HG03575 (cell line): ENCODE results near the gene FCHO1.
"Not testable (repeated sequence)": the region's sequence is repeated elsewhere in the genome, so short reads cannot be mapped to it uniquely, and the experiment has no call there.

ENCODE experiments used
- ATAC-seq: cut with Tn5 transposase; IDR thresholded peaks from one replicate; pipeline ENCODE4 v1.9.1; 2021; ENCODE audit not compliant: unreplicated experiment, insufficient number of reproducible peaks, low FRiP score; ENCODE audit errors: extremely low read depth

The FCHO1 gene

DNA sequence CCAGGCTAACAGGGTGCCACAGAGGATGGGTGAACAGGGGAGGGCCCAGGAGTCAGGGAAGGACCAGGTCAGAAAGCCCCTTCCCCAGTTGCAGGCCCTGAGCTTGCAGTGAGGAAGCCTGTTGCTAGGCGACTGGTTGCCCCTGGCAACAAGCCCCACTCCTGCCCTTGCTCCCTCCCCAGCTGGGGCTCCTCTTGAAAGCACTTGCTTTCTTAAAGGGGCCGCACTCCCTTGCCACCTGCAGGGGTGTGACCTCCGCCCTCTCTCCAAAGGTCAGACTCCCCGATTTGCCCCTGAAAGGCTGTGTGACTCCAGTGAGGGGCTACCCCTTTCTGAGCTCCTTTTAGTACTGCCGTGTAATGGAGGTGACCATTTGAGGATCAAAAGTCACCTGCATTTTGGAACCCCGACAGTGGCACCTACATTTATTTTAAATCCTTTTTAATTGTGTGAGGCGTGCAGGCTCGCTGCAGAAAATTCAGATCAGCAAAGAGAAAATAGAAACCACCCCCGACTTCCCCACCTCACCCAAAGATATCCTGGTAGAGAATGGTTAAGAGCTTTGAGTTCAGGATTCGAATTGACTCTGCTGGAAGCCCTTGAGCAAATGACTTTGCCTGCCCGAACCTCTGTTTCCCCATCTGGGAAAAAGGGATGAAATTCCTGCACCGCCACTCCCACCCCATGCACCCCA lies 4.8 kb downstream of the FCHO1 start:
- ATAC-seq = no peak

- no peak for ATAC-seq
Observed at GRCh38 chr19:17757125-17757524, 5.8 kb downstream of the FCHO1 start.

DNA sequence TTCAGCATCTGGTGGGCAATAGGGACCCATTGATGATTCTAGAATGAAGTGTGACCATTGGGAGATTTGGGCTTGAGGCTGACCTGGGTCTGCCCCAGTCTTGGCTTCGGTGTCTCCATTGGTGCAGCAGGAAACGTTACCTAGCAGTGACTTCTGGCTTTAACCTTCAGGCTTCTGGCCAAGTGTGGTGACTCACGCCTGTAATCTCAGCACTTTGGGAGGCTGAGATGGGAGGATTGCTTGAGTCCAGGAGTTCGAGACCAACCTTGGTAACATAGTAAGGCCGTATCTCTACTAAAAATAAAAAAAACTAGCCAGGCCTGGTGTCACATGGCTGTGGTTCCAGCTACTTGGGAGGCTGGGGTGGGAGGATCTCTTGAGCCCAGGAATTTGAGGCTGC lies 7.2 kb downstream of the FCHO1 start:
- no peak for ATAC-seq

GRCh38 chr19:17761148-17761547 lies 9.9 kb downstream of the FCHO1 start:
- no peak for ATAC-seq

- ATAC-seq = no peak
Observed at GRCh38 chr19:17762505-17763229, 11.4 kb downstream of the FCHO1 start.

GRCh38 chr19:17764348-17764747 lies 13.1 kb downstream of the FCHO1 start:
- no peak for ATAC-seq

DNA sequence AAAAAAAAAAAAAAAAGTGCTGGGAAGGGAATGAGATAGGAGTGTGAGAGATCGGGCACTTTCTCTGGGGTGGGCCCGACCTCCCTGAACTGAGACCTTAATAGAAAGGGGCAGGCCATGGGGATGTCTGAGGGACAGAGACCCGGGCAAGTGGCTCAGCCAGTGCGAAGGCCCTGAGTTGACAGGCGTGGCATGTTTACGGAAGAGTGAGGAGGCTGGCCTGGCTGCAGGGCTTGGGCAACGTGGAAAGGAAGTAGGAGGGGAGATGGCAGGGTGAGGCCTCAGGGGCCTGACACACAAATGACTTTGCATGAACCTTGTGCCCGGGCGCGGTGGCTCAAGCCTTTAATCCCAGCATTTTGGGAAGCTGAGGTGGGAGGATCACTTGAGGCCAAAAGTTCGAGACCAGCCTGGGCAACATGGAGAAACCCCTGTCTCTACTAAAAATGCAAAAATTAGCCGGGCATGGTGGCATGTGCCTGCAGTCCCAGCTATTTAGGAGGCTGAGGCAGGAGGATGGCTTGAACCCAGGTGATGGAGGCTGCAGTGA lies 13.9 kb downstream of the FCHO1 start:
- no peak for ATAC-seq

- ATAC-seq = no peak
Observed at GRCh38 chr19:17766543-17767131, 15.4 kb downstream of the FCHO1 start.

DNA sequence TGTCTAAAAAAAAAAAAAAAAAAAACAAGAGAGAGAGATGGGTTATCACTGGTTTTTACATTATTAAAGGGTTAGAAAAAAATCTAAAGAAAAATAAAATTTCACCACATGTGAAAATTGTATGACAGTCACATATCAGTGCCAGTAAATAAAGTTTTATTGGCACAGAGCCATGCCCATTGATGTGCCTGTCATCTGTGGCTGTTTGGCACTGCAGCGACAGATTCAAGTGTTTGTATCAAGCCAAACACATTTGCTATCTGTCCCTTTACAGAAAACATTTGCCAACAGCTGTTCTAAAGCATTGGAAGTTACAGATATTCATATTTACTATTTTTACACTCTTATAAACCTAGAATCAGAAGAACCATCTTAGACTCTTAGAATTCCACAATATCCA lies 16.3 kb downstream of the FCHO1 start:
- no peak for ATAC-seq

DNA sequence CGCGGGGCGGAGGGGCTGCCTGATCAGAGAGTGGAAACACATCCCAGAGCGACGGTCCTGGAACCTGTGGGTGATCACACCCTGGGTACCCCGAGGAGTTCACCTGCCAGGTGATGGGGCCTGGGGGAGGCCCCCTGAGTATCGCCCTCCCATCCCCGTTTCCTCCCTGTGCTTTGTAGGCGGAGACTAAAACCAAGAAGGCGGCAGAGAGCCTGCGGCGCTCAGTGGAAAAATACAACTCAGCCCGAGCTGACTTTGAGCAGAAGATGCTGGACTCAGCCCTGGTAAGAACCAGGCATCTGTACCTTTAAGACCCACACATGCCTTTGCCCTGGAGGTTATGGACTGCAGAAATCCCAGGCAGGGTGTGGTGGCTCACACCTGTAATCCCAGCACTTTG lies 19.3 kb downstream of the FCHO1 start:
- no peak for ATAC-seq

DNA sequence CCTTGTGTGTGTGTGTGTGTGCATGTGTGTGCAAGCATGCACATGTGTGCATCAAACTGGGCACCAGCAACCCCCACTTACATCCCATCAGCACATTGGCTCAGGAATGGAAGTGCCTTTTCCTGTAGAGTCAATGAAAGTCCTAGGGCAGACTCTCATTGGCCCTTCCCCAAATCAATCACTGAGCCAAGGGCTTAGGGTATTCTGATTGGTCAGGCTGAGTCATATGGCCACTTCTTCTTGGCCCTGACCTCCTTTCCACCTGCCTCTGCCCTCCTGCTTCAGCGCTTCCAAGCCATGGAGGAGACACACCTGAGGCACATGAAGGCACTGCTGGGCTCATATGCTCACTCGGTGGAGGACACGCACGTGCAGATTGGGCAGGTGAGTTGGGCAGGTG lies 20.9 kb downstream of the FCHO1 start:
- no peak for ATAC-seq

GRCh38 chr19:17775245-17775927 lies 24.1 kb downstream of the FCHO1 start:
- no peak for ATAC-seq

DNA sequence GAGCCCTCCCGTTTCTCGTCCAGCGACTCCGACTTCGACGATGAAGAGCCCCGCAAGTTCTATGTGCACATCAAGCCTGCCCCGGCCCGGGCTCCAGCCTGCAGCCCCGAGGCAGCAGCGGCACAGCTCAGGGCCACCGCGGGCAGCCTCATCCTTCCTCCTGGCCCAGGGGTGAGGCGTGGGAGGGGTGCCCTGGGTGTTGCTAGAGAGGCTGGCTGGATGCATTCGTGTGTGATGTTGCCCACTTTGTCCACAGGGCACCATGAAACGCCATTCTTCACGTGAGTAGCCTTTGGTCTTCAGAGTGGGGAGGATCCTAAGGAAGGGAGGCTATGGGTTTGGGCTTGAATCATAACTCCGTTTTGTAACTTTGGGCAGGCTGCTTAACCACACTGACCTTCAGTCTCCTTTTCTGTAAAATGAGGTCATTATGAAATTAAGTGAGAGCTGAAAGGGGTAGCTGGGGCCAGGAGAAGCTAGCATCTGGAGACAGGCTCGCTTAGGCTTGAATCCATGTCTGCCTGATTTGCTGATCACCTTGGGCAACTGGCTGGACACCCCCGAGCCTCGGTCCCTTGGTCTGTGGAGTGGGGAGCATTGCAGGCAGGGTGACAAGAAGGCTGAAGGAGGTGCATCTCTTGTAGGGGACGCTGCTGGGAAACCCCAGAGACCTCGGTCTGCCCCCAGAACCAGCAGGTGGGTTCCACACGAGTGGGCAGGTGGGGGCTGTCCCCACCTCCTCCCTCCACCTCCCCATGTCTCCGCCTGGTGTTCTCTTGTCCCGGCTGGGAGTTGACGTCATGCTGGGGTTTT lies 24.9 kb downstream of the FCHO1 start:
- ATAC-seq = peak; percentile 49

DNA sequence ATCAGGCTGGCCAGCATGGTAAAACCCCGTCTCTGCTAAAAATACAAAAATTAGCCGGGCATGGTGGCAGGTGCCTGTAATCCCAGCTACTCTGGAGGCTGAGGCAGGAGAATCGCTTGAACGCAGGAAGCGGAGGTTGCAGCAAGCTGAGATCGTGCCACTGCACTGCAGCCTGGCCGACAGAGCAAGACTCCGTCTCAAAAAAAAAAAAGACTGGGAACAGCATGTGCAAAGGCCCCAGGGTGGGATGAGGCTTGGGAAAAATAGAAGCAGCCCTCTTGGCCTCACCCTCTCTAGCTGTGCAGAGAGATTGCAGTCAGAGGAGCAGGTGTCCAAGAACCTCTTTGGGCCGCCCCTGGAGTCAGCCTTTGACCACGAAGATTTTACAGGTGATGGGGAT lies 26.6 kb downstream of the FCHO1 start:
- not testable (repeated sequence) for ATAC-seq

DNA sequence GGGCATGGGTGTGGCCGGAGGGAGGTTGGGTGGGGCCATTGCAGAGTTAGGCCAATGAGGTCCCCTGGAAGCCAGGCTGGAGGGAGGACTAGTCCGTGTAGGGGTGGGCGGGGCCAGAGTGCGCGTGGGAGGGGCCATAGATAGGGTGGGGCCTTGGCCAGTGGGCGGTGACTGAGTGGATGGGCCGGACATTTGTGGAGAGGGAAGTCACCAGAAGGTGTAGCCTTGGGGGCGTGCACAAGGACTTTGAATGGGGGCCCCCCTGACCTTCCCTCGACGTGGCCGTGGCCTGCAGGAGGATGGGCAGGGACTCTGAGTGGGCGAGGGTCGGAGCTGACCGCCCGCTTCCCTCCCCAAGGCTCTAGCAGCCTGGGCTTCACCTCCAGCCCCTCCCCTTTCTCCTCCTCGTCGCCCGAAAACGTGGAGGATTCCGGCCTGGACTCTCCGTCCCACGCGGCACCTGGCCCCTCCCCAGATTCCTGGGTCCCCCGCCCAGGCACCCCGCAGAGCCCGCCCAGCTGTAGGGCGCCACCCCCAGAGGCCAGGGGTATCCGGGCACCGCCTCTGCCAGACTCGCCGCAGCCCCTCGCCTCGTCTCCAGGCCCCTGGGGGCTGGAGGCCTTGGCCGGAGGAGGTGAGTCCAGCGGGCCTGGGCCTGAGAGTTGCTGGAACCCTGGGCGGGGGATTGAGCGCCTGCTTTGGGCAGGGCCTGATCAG lies 27.1 kb downstream of the FCHO1 start:
- no peak for ATAC-seq

DNA sequence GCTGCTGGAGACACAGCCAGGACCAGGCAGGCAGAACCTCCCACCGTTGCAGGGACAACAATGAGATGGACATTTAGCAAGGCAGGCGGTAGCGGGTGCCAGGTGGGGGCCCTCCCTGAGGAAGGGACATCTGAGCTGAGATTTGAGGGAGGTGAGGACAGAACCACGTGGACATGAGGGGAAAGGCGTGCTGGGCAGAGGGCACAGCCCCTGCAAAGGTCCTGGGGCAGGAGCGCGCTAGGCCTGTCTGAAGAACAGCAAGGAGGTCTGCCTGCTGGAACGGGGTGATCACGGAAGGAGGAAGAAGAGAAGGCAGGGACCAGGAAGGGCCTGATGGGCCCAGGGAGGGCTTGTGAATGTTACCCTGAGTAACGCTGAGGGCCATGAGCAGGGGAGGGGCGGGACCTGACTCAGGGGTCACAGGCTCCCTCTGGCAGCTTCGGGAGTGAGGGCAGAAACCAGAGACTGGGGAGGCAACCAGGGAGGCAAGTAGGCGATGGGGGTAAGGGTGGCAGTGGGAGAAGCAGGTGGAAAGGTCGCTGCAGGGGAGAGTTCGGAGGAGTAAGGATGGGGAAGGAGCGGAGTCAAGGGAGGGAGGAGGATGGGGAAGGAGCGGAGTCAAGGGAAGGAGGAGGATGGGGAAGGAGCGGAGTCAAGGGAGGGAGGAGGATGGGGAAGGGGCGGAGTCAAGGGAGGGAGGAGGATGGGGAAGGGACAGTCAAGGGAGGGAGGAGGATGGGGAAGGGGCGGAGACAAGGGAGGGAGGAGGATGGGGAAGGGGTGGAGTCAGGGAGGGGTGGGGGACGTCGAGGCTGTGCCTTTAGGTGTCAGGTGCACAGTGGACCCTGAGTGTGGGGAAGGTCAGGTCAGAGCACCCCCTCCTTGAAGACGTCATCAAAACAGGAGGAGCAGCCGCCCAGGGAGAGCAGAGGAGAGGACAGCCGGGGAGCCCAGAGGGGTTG lies 28.0 kb downstream of the FCHO1 start:
- no peak for ATAC-seq

DNA sequence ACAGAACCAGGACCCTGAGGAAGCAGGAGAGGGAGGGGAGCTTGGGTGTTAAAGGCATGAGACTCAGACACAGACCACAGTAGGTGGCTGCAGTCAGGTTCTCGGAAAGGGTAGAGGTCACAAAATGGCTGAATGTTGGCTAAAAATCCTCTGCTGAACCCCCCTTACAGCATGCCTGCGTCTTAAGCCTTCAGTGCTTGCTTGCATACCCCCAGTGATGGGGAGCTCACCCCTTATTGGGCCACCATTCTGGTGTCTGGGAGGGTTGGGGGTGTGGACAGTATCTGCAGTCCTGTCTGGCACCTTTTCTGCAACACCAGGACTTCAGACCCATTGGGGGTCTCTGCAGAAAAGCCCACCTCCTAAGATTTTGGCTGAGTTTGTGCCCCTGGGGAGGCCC lies 29.5 kb downstream of the FCHO1 start:
- ATAC-seq = no peak
